GM18517 (cell line): Measurements from ENCODE around the gene CADPS.

Experiments used
- ATAC-seq: cut with Tn5 transposase; IDR thresholded peaks from one replicate; pipeline ENCODE4 v1.9.1; 2021; ENCODE audit warnings: mild to moderate bottlenecking, moderate library complexity; ENCODE audit not compliant: unreplicated experiment

The CADPS gene

GRCh38 chr3:62757045-62757444 lies 118.2 kb downstream of the CADPS start:
- ATAC-seq = no peak

GRCh38 chr3:62755285-62755684 lies 119.9 kb downstream of the CADPS start:
- ATAC-seq = no peak

DNA sequence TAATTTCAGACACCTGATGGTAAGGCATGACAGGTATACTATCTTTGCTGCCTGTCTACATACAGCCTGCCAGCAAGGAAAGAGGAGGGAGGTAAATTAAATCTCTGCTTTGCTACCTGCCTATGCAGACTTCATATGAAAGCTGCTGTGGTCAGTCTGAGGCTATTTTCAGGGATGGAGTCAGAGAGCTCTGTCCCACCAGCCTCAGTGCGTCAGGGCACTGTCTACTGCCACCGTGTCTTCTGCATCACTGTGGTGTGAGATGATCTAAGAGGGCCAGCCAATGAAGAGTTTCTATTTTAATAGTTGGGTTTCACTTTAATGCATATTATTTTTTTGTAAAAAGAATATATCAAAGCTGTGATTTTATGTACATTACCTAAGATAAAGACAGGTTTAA lies 125.6 kb downstream of the CADPS start:
- ATAC-seq = no peak

DNA sequence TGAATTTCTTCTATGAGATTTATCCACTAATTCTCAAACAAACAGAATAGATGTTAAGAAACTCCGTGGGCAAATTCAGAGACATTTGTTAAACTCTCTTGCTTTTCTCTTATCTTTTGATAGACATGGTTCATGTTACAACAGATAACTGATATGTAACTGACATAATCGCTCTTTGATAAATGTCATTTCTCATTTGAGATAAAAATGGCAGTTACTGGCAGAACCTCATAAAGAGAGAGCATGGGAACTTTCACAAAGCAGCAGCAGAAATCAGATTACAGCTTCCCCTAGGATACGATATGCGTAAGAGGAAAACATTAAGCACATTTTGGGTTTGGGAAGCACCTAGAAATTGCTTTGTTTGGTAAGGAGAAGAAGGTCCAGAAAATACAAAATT lies 126.1 kb downstream of the CADPS start:
- ATAC-seq = no peak

GRCh38 chr3:62737449-62737848 lies 137.8 kb downstream of the CADPS start:
- no peak for ATAC-seq

DNA sequence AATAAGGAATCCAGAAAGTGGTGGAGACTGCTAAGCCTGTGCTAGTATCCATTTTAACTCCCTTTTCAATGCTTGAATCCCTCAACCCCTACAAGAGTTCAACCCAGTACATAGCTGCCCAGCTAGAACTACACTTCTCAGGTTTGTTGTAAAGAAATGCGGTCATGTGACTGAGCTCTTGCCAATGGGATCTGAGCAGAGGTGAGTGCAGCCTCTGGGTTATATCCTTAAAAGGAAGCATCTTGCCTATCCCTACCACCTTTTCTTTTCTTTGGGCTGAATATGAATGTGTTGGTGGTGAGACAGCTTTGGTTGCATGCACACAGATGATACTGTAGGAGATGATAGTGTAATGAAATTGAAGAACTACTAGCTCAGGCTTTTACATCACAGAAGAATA lies 139.7 kb downstream of the CADPS start:
- ATAC-seq = no peak

DNA sequence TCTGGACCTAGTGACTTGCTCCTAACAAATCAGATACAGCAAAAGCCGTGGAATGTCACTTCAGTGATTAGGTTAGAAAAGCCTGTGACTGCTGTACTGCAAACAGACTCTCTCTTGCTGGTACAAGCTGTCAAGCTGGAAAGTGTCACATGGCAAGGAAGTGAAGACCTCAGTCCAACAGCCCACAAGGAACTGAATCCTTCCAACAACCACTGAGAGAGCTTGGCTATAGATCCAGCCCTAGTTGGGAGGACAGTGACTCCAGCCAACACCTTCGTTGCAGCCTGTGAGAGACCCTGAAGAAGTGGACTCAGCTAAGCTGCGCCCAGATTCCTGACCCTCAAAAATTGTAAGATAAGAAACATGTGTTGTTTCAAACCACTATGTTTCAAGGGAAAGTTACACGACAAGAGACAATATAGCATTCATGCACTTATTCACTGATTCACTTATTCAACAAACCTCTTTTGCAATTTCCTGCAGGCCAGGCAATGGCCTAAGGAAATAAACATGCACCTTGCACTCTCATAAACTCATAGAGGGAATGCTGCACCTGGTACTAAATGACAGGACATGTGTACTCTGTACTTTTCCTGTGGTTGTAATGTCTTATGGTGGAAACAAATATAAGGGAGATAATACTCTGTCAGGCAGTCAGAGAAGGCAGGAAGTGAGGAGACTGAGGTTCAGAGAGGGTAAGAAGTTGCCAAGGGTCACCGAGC lies 142.9 kb downstream of the CADPS start:
- ATAC-seq = no peak

- ATAC-seq = no peak
Observed at GRCh38 chr3:62727981-62728380, 147.2 kb downstream of the CADPS start.

DNA sequence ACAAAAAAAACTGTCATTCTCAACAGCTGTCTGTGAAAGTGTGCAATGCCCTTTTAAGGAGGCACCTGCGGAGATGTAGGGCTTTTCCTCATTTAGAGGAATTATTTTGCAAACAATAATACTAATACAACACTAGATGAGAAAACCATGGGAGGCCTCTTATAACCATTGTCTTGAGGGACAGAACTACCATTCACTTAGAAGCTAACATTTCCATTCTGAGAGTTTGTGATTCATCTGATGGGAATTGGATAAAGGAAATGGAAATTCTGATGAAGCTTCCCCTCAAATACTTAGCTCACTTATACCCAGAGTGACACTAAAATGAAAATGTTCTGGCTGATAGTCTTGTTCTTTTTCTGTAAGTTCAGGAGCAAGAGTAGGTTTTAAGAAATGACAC lies 147.7 kb downstream of the CADPS start:
- ATAC-seq = no peak

GRCh38 chr3:62724503-62724902 lies 150.7 kb downstream of the CADPS start:
- no peak for ATAC-seq

- no peak for ATAC-seq
Observed at GRCh38 chr3:62723914-62724217, 151.3 kb downstream of the CADPS start.

DNA sequence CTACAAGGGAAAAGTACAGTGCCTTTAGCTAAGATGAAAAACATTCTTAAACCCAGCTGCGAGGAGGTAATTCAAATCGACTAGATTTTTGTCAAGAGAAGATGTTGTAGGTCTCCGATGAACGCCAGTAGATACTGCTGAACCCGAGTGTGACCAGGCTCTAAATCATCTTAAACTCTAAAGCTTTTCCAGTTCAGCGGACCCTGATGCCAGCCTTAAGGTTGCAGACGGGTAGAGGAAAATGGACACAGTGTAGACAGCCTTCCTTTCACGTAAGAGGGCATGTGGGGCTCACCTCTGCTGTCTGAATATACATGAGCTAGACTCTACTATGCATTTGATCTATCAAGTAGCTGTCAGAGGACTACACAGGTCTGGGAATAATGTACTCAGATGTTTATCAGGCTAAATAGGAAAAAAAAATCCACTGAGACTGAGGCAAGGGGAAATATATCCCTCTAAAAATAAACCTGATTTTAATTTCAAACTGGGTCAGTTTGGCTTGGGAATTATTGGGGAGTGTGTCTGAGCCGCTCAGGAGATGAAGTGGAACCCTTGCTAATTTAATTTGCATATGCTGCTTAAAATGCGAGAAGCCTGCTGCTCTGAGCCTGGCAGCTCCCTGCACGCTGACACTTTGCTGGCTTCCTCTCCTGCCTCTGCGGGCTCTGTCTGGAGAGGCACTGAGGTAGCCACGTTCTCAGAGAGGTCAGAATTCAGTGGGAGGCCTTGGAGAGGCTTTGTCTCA lies 151.9 kb downstream of the CADPS start:
- no peak for ATAC-seq

- ATAC-seq = no peak
Observed at GRCh38 chr3:62722344-62722743, 152.9 kb downstream of the CADPS start.

GRCh38 chr3:62718515-62719320 lies 156.5 kb downstream of the CADPS start:
- ATAC-seq = no peak

DNA sequence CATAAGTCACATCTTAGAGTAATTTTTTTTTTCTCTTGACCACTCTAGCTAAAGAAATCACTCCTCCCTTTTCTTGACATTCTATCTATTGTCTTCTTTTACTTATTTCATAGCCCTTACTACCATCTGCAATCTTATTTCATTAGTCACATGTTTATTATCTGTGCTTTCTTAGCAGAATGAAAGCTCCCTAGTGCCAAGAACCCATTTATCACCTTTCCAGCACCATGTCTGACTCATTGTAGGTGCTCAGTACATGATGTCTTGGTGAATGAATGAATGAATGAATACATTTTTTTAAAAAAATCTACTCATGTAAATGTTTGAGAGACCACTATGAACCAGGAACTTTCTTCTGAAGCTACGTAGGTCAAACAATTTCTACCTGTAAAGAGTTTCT lies 157.2 kb downstream of the CADPS start:
- no peak for ATAC-seq

DNA sequence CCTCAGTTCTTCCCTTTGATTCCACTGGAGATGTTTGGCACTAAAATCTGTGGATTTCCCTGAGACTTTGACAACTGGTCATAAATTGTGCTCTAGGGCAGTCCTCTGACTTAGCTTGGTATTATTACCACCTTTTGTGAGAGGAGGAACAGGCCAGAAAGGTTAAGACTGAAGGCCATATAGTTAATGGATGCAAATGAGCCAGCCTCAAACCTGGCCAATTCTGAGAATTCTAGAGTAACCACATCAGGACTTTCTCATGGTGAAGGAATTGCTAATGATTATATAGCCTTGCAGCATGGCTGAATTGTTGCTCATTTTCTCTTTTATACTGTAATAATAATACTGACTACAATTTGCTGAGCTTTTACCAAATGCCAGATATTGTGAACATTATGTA lies 162.5 kb downstream of the CADPS start:
- ATAC-seq = no peak

DNA sequence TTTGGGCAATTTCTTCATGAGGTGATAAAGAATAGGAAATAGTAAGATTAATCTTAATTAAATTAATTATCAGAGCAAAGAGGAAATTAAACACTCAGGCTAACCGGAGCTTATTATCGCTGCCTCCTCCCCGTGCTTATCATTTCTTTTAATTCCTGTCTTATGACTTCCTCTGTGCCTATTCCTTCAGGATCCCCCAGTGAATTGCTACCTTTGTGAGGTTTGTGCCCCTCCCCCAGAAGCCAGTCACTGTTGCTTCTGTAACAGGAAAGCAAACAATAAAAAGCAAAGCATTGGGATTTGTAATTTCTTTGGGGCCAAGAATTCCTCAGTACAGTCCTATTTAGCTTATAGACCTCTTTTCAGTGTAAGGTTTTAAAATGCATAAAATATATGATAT lies 164.5 kb downstream of the CADPS start:
- ATAC-seq = no peak

DNA sequence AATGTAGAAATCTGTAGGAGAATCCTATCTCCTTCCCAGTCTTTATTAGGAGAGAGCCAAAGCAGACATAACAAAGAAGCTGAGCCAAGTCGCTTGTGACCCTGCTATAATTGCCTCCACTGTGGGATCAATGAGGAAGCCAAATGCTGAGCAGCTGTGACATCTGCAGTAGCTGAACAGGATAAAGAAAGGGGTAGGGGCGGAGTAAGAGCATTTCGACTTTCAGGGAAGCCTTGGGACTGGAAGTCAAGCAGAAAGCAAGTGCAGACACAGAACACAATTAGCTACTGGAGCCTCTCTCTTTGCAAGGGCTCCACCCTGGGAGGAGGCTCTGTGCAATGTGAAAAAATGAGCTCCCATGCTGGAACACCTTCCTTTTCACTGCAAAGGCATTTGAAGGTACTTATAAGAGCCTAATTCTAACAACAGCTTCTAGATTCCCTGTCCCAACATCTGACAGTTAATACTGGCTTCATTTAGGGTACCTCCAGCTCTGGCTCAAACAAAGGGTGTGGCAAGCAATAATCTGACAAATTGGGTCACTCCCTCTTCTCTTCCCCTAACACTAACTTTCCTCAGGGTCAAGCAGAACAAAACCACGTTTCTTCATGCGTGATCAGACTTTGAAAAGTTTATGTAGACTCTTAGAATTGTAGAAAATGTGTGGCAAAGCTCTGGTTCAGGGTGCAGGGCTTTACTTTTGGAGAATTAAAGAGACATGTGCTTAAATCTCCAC lies 166.4 kb downstream of the CADPS start:
- ATAC-seq = no peak

- ATAC-seq = no peak
Observed at GRCh38 chr3:62705721-62706120, 169.5 kb downstream of the CADPS start.

- no peak for ATAC-seq
Observed at GRCh38 chr3:62703451-62704167, 171.6 kb downstream of the CADPS start.

DNA sequence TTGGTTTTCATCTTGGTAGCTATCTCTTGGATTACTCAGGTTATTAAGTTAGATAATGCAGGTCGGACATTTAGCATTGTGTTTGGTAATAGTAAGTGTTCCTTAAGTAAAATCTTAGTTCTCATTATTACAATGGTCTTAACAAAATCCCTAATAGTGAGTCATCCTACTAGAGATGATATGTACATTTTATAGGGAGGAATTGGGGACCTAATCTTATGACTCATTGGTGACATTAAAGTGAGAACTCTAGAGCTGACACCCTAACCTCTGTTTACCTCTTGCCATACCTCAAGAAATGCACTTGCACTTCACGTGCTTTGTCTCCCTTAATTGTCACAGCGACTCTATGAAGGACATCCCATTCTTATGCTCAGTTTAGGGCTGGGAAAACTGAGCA lies 174.9 kb downstream of the CADPS start:
- ATAC-seq = no peak
